ENCODE measurements around the gene PIEZO2.

The PIEZO2 gene

DNA sequence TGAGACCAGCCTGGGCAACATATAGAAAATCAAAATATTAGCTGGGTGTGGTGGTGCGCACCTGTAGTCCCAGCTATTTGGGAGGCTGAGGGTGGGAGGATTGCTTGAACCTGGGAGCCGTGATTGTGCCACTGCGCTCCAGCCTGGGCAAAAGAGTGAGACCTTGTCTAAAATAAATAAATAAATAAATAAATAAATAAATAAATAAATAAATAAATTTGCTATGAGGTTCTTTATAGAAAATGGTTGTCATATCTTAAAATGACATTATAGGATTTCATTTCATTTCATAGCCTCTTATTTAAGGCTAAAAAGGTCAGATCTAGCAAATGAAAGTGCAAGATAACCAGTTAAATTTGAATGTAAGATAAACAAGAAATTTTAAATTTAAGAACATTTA, 430.6 kb downstream of the PIEZO2 start:
- Mint-ChIP-seq H3K27ac (no peak overlapping the region), H3K36me3 (ENCODE audit: low read depth) (no peaks in the 10 kb centered on the region), H3K4me3 (no peak overlapping the region), H3K4me1 (ENCODE audit: low read depth) (no peaks in the 10 kb centered on the region), H3K27me3 (peaks cover 9% of the 10 kb centered on the region), H3K9me3 (no peaks in the 10 kb centered on the region)

DNA sequence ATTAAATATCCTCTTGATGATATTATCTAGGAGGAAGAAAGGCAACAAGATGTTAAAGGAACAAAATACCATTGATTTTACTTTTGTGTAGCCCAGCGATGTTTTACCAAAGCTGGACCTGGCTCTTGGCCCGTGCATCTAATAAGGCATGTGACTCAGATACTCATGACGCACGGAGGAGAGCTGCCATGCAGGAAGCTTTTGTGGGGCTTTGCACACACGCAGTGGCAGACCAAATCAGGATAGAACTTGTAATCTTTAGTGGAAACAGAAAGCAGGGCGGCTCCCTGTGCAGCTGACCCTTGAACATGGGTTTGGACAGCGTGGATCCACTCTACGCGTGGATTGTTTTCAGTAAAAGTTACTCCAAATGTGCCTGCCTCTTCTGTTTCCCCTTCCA, 433.6 kb downstream of the PIEZO2 start:
- H3K36me3 Mint-ChIP-seq (ENCODE audit: low read depth): no peaks in the 10 kb centered on the region
- no peak overlapping the region for H3K4me3 Mint-ChIP-seq
- H3K4me1 Mint-ChIP-seq (ENCODE audit: low read depth): no peaks in the 10 kb centered on the region
- H3K9me3 Mint-ChIP-seq: no peaks in the 10 kb centered on the region
- H3K27me3 Mint-ChIP-seq: no peaks in the 10 kb centered on the region
- H3K27ac Mint-ChIP-seq: no peak overlapping the region

DNA sequence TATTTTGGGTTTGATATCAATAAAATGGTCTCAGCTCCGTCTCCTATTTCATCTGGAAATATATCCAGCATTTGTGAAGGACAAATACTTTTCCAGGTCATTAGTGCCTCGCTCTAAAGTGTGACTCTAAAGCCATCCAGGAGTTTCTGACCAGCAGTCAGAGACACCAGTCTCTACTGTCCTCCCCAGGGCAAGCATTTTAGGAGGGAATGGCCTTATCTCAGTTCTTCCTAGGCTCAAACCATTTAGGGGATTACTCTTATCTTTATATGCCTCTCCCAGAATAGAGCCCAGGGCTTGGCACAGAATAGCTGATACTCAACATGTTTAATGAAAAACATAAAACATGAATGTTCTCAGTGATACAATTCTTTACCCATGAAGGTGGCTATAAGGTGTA, 436.0 kb downstream of the PIEZO2 start:
- no peak overlapping the region for H3K4me3 Mint-ChIP-seq
- no peaks in the 10 kb centered on the region for H3K9me3 Mint-ChIP-seq
- no peak overlapping the region for H3K27ac Mint-ChIP-seq
- no peaks in the 10 kb centered on the region for H3K36me3 Mint-ChIP-seq (ENCODE audit: low read depth)
- no peaks in the 10 kb centered on the region for H3K4me1 Mint-ChIP-seq (ENCODE audit: low read depth)
- H3K27me3 Mint-ChIP-seq: no peaks in the 10 kb centered on the region

DNA sequence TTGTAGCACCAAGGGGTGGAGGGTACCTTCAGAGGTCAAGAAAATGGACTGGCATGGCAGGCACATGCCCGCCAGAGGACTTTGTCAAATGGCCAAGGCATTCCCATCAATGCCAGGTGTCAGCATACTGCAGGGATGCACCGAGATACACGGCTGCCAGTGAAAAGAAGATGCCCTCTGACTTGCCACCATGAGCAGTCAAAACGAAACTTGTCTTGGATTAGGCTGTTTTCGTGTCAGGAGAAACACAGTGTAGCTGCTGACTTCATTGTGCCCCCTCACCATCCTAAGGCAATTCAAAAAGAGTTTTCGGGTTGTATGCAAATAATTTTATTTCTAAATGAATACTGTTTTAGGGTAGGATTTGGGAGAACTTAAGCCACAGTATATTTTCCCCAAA, 442.1 kb downstream of the PIEZO2 start:
- no peaks in the 10 kb centered on the region for H3K4me1 Mint-ChIP-seq (ENCODE audit: low read depth)
- no peaks in the 10 kb centered on the region for H3K27me3 Mint-ChIP-seq
- H3K27ac Mint-ChIP-seq: no peak overlapping the region
- H3K4me3 Mint-ChIP-seq: no peak overlapping the region
- H3K36me3 Mint-ChIP-seq (ENCODE audit: low read depth): no peaks in the 10 kb centered on the region
- no peaks in the 10 kb centered on the region for H3K9me3 Mint-ChIP-seq

DNA sequence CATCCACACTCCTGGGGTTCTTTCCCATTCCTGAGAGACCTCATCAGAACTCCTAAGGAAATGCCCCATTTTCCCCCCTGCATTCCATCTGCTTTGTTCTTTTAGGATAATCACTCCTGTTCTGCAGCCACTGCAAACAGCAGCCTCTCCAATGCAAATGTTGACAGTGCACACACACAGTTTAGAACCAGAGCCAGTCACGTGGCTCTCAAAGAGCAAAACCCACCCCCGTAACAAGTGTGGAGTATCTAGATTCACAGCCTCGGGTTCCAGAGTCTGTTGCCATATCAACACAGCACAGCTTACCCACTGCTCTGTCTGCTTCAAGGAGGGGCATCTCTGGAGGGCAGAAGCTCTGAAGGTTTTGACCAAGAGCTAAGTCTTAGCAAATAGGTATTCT, 443.6 kb downstream of the PIEZO2 start:
- Mint-ChIP-seq H3K27ac (no peak overlapping the region), H3K4me1 (ENCODE audit: low read depth) (no peaks in the 10 kb centered on the region), H3K9me3 (no peaks in the 10 kb centered on the region), H3K4me3 (no peak overlapping the region), H3K27me3 (no peaks in the 10 kb centered on the region), H3K36me3 (ENCODE audit: low read depth) (no peaks in the 10 kb centered on the region)

DNA sequence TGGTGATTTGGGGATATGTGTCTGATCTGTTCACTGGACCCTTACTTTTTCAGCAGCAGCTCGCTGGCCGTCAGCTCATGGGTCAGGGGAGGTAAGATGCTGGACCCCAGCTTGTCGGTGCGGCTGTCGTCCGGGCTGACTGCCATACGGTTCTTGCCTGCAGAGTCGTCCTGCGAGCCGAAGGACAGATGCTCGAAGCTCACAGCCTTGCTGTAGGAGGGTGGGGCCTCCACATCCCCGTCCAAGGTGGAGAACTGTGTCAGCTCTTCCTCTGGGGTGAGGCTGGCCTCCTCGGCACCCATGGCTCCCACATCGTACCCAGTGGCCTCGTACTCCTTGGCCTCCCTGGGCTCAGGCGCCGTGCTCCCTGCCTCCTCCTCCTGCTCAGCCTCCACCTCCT, 444.1 kb downstream of the PIEZO2 start:
- H3K36me3 Mint-ChIP-seq (ENCODE audit: low read depth): no peaks in the 10 kb centered on the region
- no peak overlapping the region for H3K4me3 Mint-ChIP-seq
- no peak overlapping the region for H3K27ac Mint-ChIP-seq
- H3K4me1 Mint-ChIP-seq (ENCODE audit: low read depth): no peaks in the 10 kb centered on the region
- no peaks in the 10 kb centered on the region for H3K9me3 Mint-ChIP-seq
- no peaks in the 10 kb centered on the region for H3K27me3 Mint-ChIP-seq

DNA sequence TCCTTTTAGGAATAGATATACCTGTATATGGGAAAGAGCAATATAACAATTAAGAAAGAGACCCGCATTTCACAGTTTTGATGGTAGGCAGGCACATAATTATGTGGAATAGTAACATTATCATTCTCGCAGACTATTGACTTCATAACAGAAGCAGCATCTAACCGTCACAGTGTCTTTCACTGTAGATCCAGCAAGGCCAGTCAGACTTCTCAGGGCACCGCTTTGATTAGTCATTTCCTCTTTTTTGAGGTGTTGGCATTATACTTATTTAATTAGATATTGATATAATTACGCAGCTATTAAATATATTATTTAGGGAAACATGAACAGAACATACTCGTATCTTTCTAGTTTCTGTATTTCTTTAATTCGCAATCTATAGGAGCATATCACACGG, 447.2 kb downstream of the PIEZO2 start:
- Mint-ChIP-seq H3K27me3 (no peaks in the 10 kb centered on the region), H3K4me3 (no peak overlapping the region), H3K36me3 (ENCODE audit: low read depth) (no peaks in the 10 kb centered on the region), H3K4me1 (ENCODE audit: low read depth) (no peaks in the 10 kb centered on the region), H3K27ac (no peak overlapping the region), H3K9me3 (no peaks in the 10 kb centered on the region)

DNA sequence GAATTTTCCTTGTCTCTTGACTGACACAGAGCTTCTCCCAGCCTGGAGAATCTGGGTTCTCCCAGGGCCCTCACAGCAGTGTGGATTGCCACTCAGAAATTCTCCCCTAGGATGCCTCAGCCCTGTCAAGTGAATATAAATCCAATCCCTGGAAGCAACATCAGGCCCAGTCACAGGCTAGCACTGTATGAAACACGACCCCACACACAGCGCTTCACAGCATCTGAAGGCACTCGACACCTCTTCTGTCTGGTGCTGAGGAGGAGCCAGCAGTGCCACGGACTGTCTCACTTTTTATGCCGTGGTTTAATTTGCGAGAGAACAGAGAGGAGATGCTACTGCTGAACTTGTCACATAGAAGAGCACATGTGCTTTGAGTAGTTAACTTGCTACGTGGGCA, 459.0 kb downstream of the PIEZO2 start:
- no peaks in the 10 kb centered on the region for H3K36me3 Mint-ChIP-seq (ENCODE audit: low read depth)
- no peaks in the 10 kb centered on the region for H3K27me3 Mint-ChIP-seq
- H3K4me1 Mint-ChIP-seq (ENCODE audit: low read depth): no peaks in the 10 kb centered on the region

DNA sequence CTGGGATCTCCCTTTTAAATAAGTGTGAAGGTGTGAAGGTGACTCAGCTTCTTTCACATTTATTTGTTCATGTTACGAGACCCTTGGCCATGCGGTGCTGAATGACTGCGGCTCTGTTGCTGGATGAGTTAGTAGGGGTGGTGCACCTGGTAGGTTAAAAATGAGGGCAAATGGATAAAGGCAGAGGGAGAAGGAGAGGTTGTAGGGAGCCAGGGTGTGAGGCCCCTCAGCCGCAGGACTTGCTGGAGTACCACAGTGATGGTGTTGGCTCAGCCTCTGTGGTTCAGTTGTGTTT, 459.4 kb downstream of the PIEZO2 start:
- H3K36me3 Mint-ChIP-seq (ENCODE audit: low read depth): no peaks in the 10 kb centered on the region
- H3K4me3 Mint-ChIP-seq: no peak overlapping the region
- H3K9me3 Mint-ChIP-seq: no peaks in the 10 kb centered on the region
- no peaks in the 10 kb centered on the region for H3K27me3 Mint-ChIP-seq
- no peaks in the 10 kb centered on the region for H3K4me1 Mint-ChIP-seq (ENCODE audit: low read depth)
- H3K27ac Mint-ChIP-seq: no peak overlapping the region

More for the DNA sequence above, 459.0 kb downstream of the PIEZO2 start:
- Mint-ChIP-seq H3K4me3 (no peak overlapping the region), H3K27ac (no peak overlapping the region), H3K9me3 (no peaks in the 10 kb centered on the region)

DNA sequence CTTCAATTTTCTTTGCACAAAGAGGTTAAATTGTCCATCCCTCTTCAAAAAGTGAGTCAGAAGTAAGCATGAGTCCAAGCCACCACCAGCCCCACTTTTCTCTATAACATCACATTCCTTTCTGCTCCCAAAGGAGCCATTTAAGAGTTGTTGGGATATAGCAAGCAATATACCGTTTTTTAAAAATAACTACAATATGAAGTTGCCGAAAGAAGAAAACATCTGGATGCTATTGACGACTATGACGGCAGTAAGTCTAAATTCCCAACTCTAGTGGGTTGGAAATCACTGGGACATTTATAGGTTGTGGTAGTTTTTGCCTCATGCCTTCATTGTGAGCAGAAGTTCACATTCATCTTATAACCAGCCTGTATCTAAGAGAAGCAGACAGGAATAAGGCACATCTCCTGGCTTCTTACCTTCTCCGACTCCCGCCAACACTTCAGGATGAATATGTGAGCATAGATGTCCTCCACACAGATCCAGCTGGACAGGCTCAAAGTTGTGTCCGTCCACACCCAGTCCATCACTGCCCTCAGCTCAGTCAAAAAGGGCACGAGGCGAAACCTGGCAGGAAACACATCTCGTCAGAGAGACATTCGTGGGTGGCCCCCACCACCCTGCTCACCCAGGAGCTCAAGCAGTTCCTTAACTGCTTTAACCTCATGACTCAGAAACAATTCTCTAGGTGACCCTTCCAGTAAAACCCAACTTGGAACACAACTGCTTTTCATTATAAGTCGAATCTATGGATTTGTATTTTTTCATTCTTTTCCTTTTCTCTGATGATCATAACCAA, 459.9 kb downstream of the PIEZO2 start:
- no peaks in the 10 kb centered on the region for H3K9me3 Mint-ChIP-seq
- no peaks in the 10 kb centered on the region for H3K36me3 Mint-ChIP-seq (ENCODE audit: low read depth)
- no peaks in the 10 kb centered on the region for H3K27me3 Mint-ChIP-seq
- no peak overlapping the region for H3K4me3 Mint-ChIP-seq
- H3K4me1 Mint-ChIP-seq (ENCODE audit: low read depth): no peaks in the 10 kb centered on the region
- H3K27ac Mint-ChIP-seq: no peak overlapping the region

DNA sequence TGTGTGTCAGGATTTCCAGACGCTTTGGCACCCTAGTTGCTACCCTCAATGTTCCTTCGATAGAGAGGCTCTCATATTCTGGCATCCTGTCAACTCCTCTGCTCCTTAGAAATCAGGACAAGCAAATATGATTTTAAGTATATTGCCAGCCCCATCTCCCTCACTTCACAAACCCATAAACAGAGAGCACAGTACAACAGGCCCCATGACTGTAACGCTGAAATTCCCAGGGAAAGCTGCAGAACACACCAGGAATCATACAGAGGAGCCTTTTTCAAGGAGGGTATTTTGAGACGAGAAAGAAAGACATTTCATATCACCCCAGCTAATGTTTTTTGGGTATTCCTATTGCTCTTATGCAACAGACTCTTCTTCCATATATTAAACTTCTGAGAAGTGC, 460.6 kb downstream of the PIEZO2 start:
- Mint-ChIP-seq H3K4me1 (ENCODE audit: low read depth) (no peaks in the 10 kb centered on the region), H3K27me3 (no peaks in the 10 kb centered on the region), H3K36me3 (ENCODE audit: low read depth) (no peaks in the 10 kb centered on the region), H3K9me3 (no peaks in the 10 kb centered on the region), H3K27ac (no peak overlapping the region), H3K4me3 (no peak overlapping the region)

DNA sequence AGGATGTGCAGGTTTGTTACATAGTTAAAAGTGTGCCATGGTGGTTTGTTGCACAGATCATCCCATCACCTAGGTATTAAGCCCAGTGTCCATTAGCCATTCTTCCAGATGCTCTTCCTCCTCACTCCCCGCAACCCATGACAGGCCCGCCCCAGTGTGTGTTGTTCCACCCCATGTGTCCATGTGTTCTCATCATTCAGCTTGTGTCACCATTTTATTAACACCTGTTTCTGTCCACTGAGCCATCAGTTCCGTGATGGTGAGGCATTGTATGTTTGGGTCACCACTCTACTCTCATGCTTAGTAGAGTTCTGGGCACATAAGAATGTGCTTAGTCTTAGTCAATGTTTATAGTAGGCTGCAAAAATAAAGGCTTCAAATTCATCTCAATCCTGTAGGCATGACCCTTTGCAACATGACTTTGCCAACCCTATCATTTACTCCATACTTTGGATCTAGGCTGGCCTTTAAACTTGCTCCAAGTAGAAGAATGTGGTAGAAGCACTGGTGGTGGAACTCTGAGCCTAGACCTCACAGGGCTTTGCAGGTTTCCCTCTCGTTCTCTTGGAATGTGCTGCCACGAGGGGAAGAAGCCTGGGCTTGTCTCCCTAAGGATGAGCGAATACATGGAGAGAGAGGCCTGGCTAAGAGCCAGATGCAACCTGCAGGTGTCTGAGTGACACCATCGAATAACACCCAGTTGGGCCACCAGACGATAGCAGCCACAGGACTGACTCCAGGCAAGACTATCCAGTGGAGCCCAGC, 462.0 kb downstream of the PIEZO2 start:
- H3K36me3 Mint-ChIP-seq (ENCODE audit: low read depth): no peaks in the 10 kb centered on the region
- no peak overlapping the region for H3K4me3 Mint-ChIP-seq
- H3K4me1 Mint-ChIP-seq (ENCODE audit: low read depth): no peaks in the 10 kb centered on the region
- H3K27ac Mint-ChIP-seq: no peak overlapping the region
- no peaks in the 10 kb centered on the region for H3K27me3 Mint-ChIP-seq
- H3K9me3 Mint-ChIP-seq: no peaks in the 10 kb centered on the region

DNA sequence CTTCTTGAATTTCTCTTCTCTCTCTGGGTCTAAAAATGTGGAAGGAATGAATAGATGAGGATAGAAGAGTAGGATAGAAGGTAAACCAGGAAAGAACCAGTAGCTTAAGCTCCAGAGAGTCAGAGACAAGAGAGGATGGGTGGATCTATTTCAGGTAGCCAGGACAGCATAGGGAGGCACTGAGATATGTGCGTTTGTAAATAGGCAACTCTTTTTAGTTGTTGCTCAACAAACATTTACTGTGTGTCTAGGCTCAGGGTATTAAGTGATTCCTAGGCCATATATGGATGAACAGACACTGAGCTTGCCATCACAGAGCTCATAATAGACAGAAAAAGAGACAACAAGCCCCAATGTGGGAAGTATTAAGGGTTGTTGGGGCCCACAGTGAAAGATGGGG, 463.1 kb downstream of the PIEZO2 start:
- H3K36me3 Mint-ChIP-seq (ENCODE audit: low read depth): no peaks in the 10 kb centered on the region

DNA sequence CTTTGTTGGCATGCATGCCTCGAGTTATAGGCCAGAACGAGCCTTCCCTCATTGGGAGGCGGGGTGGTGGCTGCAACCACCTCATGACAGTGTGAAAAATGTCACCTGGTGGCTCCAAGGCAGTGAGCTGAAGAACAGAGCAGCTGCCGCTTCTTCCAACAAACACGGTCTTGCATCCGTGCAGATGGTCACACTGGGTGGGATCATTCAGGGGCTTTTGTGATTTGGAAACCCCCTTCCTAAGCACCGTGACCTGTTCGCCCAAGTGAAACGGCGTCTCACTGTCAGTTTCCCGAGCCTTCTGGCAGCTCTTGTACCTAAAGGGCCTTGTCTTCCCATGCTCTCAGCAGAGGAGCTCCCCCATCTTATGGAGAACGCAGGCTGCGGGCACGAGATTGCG, 463.9 kb downstream of the PIEZO2 start:
- H3K9me3 Mint-ChIP-seq: no peaks in the 10 kb centered on the region
- H3K27me3 Mint-ChIP-seq: no peaks in the 10 kb centered on the region
- no peaks in the 10 kb centered on the region for H3K36me3 Mint-ChIP-seq (ENCODE audit: low read depth)
- H3K4me3 Mint-ChIP-seq: no peak overlapping the region
- no peaks in the 10 kb centered on the region for H3K4me1 Mint-ChIP-seq (ENCODE audit: low read depth)
- H3K27ac Mint-ChIP-seq: no peak overlapping the region

More for the DNA sequence above, 463.1 kb downstream of the PIEZO2 start:
- H3K27ac Mint-ChIP-seq: no peak overlapping the region
- no peaks in the 10 kb centered on the region for H3K4me1 Mint-ChIP-seq (ENCODE audit: low read depth)
- H3K9me3 Mint-ChIP-seq: no peaks in the 10 kb centered on the region
- H3K4me3 Mint-ChIP-seq: no peak overlapping the region
- no peaks in the 10 kb centered on the region for H3K27me3 Mint-ChIP-seq

DNA sequence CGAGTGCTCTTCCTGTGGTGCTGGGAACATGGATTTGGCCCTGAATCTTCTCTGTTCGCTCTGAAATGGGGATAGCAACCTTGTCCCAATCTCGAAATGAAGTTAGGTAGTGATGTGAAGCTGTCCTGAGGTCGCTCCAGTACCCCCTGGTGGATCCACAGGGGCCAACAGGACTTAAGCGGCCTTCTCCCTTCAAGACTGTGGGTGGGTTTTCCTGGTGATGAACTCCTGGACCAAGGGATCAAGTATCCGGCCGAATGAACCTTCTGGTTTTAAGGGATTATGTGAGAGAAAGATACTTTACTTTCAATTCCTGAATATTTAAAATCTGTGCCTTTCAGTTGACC, 467.0 kb downstream of the PIEZO2 start:
- no peak overlapping the region for H3K4me3 Mint-ChIP-seq
- H3K27me3 Mint-ChIP-seq: no peaks in the 10 kb centered on the region
- no peaks in the 10 kb centered on the region for H3K36me3 Mint-ChIP-seq (ENCODE audit: low read depth)
- no peaks in the 10 kb centered on the region for H3K4me1 Mint-ChIP-seq (ENCODE audit: low read depth)
- H3K27ac Mint-ChIP-seq: no peak overlapping the region
- no peaks in the 10 kb centered on the region for H3K9me3 Mint-ChIP-seq

Measured in stimulated activated naive CD8-positive, alpha-beta T cell treated with anti-CD3 and anti-CD28 coated beads, Interleukin-15, Interleukin-2, amounts not matched to agents 100 ng/mL and 50 ng/mL, for 24 hours (primary cell).